Mucosa of descending colon (tissue), 3 donors: ENCODE measurements around the gene KLHL15. TPM values are rescaled to one million over a fixed set of nuclear protein-coding genes. Genes with fewer than 3 reads are reported as not detected.
"Not testable (repeated sequence)": the region's sequence is repeated elsewhere in the genome, so short reads cannot be mapped to it uniquely, and the experiment has no call there.

Experiments used
- ATAC-seq: fragments of 200-7000 bp; cut with Tn5 transposase; one replicate; pipeline ENCODE4 v1.9.1; 2020; ENCODE audit warnings: mild to moderate bottlenecking, moderate library complexity
- DNase-seq, 3 donors: peaks; one replicate each; pipeline ENCODE4 v3.0.0-alpha.2; 2020
- H3K36me3 ChIP-seq: fragments of 200-600 bp; one replicate; pipeline ENCODE4 v1.8.0; 2021; ENCODE audit warnings: low read depth, mild to moderate bottlenecking
- H3K4me1 ChIP-seq: fragments of 200-600 bp; one replicate; pipeline ENCODE4 v1.8.0; 2021; ENCODE audit warnings: low read depth, mild to moderate bottlenecking
- H3K4me3 ChIP-seq: fragments of 200-600 bp; one replicate; pipeline ENCODE4 v1.8.0; 2021; ENCODE audit warnings: mild to moderate bottlenecking
- H3K9me3 ChIP-seq: fragments of 200-600 bp; one replicate; pipeline ENCODE4 v1.8.0; 2021; ENCODE audit warnings: mild to moderate bottlenecking
- intact Hi-C, 2 donors: fragments of 100-400 bp; cut with DNase I in 1 of 2; cut with micrococcal nuclease in 1 of 2; formaldehyde crosslinking; loops; one replicate each; pipeline versions ENCODE4 v1.11.0 to v1.11.1; 2022; cut with DNase I, micrococcal nuclease
- long read RNA-seq, 2 donors: library from polyadenylated mRNA; unstranded; transcript quantifications; one replicate each; pipeline ENCODE4 v2.0.0, GENCODE V29; 2019 to 2021
- total RNA-seq, 3 donors: library from RNA; stranded (reverse); fragmentation: NEBNext Ultra II Directional in 2 of 3; extraction: Animal tissue kit (Norgen Biotek cat#: 25700) in 2 of 3; gene quantifications; one replicate each; pipeline versions ENCODE4 v1.2.1 to v1.2.4, GENCODE V29; 2021 to 2023
- TF ChIP-seq, protein P1 (sequence below): fragments of 200-600 bp; IDR thresholded peaks from one replicate; pipeline ENCODE4 v1.8.0; 2022; ENCODE audit warnings: antibody characterized with exemption, mild to moderate bottlenecking
- donor health status: DM: no; HTN: no; CAD: no; lungs with moderate emphysema.
- donor health status: DM: no; HTN: no; CAD: no.
- donor health status: DM: no; HTN: yes; CAD: no.

KLHL15 gene, protein sequence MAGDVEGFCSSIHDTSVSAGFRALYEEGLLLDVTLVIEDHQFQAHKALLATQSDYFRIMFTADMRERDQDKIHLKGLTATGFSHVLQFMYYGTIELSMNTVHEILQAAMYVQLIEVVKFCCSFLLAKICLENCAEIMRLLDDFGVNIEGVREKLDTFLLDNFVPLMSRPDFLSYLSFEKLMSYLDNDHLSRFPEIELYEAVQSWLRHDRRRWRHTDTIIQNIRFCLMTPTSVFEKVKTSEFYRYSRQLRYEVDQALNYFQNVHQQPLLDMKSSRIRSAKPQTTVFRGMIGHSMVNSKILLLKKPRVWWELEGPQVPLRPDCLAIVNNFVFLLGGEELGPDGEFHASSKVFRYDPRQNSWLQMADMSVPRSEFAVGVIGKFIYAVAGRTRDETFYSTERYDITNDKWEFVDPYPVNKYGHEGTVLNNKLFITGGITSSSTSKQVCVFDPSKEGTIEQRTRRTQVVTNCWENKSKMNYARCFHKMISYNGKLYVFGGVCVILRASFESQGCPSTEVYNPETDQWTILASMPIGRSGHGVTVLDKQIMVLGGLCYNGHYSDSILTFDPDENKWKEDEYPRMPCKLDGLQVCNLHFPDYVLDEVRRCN
- 1 to 10 TPM; 3.3 to 9.7 (median 3.4) TPM for total RNA-seq
- long read RNA-seq, donor 1, partial matches to known transcripts = 2 of 2 reads
- long read RNA-seq, donor 1, other reads (novel, unspliced or antisense) = 0 of 2 reads
- long read RNA-seq, donor 2 = 0 reads

DNA sequence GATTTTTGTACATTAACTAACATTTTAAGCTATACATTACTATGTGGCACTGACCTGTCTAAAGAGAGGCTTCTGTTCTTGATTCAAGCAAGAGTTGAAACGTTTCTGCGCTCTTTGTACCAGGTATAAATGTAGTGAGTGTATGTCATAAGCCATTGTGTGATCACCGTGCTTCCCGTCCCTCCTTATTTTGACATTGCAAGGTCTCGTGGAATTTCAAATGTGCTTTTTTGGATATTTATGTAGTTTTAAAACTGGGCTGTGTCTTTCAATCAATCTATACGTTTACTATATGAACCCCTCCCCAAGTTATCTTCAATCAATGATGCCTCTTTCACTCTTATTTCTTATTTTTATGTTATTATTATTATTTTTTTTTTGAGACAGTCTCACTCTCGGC is at the start of gene KLHL15:
Gene KLHL15 (minus strand): TSS at position 101 of the 400 bp plus-strand sequence. CDS start 20,493 bp downstream, outside the sequence.
- no peak for ATAC-seq
- intact Hi-C loops = no loop called here

DNA sequence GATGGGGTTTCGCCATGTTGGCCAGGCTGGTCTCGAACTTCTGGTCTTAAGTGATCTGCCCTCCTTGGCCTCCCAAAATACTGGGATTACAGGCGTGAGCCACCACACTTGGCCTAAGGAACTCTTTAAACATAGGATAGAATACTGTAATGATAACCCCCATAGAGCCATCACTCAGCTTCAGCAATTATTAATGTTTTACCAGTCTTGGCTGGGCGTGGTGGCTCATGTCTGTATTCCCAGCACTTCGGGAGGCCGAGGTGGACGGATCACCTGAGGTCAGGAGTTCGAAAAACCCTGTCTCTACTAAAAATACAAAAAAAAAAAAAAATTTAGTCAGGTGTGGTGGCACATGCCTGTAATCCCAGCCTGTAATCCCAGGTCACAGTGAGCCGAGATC is 42.9 kb upstream of the KLHL15 start:
- no peaks in the 10 kb centered on the region for H3K36me3 ChIP-seq
- intact Hi-C loops = no loop called here
- TF ChIP-seq, protein P1, sequence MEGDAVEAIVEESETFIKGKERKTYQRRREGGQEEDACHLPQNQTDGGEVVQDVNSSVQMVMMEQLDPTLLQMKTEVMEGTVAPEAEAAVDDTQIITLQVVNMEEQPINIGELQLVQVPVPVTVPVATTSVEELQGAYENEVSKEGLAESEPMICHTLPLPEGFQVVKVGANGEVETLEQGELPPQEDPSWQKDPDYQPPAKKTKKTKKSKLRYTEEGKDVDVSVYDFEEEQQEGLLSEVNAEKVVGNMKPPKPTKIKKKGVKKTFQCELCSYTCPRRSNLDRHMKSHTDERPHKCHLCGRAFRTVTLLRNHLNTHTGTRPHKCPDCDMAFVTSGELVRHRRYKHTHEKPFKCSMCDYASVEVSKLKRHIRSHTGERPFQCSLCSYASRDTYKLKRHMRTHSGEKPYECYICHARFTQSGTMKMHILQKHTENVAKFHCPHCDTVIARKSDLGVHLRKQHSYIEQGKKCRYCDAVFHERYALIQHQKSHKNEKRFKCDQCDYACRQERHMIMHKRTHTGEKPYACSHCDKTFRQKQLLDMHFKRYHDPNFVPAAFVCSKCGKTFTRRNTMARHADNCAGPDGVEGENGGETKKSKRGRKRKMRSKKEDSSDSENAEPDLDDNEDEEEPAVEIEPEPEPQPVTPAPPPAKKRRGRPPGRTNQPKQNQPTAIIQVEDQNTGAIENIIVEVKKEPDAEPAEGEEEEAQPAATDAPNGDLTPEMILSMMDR = no peak
- H3K4me3 ChIP-seq = no peak overlapping the region
- H3K4me1 ChIP-seq = no peaks in the 10 kb centered on the region
- ATAC-seq (no peak), DNase-seq (no peak)
- no peaks in the 10 kb centered on the region for H3K9me3 ChIP-seq

More for the DNA sequence above, at the start of gene KLHL15:
- Histone ChIP-seq H3K36me3 (no peaks in the 10 kb centered on the region), H3K4me1 (no peaks in the 10 kb centered on the region), H3K9me3 (no peaks in the 10 kb centered on the region), H3K4me3 (no peak within 1 kb of the TSS)
- DNase-seq = no peak
- TF ChIP-seq, protein P1 = no peak

DNA sequence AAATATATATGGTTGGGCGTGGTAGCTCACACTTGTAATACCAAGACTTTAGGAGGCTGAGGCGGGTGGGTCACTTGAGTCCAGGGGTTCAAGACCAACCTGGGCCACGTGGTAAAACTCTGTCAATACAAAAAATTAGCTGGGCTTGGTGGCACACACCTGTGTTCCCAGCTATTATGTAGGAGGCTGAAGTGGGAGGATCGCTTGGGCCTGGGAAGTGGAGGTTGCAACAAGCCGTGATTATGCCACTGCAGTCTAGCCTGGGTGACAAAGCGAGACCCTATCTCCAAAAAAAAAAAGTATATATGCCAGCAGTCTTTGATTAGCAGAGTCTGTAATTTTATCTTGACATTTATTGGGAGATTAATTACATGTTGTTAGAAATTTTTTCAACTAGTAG is 36.5 kb upstream of the KLHL15 start:
- TF ChIP-seq, protein P1 = no peak
- DNase-seq (no peak), ATAC-seq (no peak)
- H3K9me3 ChIP-seq = no peaks in the 10 kb centered on the region
- H3K4me1 ChIP-seq = no peaks in the 10 kb centered on the region
- H3K36me3 ChIP-seq = no peaks in the 10 kb centered on the region
- no peak overlapping the region for H3K4me3 ChIP-seq
- intact Hi-C loops = no loop called here

DNA sequence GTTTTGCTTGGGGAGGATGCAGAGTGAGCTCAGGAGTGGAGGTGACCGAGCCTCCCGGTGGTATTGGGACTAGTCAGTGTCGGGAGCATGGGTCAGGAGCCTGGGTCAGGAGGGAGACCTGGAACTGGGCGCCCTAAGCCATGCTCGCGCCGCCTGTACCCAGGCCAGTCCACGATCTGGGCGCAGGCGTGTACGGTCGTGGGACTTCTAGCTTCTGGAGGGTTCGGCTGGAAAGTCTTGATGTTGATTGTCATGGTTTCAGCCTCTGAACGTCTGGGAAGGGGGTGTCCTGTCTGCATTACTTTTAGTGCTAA is 28.0 kb upstream of the KLHL15 start:
- DNase-seq (no peak), ATAC-seq (peak; percentile 21)
- intact Hi-C loops = no loop called here

DNA sequence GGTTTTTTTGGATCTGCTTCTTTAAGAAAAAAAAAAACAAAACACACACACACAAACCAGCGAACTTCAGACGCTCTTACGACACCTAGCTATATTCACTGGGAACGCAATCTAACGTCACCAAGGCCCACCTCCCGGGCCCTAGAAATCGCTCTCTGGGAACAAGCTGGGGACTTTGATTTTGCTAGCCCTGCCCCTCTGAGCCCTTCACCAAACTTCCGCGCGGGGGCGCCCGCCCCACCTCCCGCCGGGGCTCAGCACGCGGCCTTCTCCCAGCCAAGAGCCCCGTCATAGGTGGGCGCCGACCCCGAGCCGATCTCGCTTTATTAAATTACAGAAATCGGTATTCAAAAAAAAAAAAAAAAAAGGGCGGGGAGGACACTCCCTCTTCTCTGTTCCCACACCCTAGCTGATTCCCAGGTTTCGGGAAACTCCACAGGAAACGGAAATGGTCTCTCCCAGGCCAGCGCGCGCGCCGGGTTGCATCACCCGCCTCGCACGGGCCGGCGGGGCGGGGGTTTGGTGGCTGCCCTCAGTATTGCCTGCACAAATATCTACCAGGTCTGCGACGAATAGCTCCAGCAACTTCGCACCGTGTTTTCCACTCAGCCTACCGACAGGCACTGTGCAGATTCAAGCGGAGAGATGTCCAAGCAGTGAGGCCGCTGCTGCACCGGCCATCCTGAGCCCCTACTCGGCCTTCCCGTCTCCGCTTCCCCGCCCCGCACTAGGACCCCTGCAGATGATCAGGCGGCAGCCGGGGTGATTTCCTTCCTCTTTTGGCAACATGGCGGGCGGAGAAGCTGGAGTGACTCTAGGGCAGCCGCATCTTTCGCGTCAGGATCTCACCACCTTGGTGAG is 27.4 kb upstream of the KLHL15 start, which contains the start of gene EIF2S3:
Gene EIF2S3 (plus strand): TSS at position 775 of the 861 bp plus-strand sequence. CDS start 13 bp downstream, at position 788.
- H3K4me3 ChIP-seq = peak within 1 kb of the TSS; percentile 57
- peaks cover 3% of the 10 kb centered on the region for H3K4me1 ChIP-seq
- H3K36me3 ChIP-seq = no peaks in the 10 kb centered on the region
- intact Hi-C loops = no loop called here
- ATAC-seq (peak; percentile 97), DNase-seq (peak; percentile 84 to 93 (median 87))
- TF ChIP-seq, protein P1 = peak; percentile 16
- no peaks in the 10 kb centered on the region for H3K9me3 ChIP-seq

More for the DNA sequence above, 28.0 kb upstream of the KLHL15 start:
- TF ChIP-seq, protein P1 = no peak
- no peaks in the 10 kb centered on the region for H3K36me3 ChIP-seq
- peaks cover 3% of the 10 kb centered on the region for H3K4me1 ChIP-seq
- H3K9me3 ChIP-seq = no peaks in the 10 kb centered on the region
- peak overlapping the region; percentile 57 for H3K4me3 ChIP-seq

DNA sequence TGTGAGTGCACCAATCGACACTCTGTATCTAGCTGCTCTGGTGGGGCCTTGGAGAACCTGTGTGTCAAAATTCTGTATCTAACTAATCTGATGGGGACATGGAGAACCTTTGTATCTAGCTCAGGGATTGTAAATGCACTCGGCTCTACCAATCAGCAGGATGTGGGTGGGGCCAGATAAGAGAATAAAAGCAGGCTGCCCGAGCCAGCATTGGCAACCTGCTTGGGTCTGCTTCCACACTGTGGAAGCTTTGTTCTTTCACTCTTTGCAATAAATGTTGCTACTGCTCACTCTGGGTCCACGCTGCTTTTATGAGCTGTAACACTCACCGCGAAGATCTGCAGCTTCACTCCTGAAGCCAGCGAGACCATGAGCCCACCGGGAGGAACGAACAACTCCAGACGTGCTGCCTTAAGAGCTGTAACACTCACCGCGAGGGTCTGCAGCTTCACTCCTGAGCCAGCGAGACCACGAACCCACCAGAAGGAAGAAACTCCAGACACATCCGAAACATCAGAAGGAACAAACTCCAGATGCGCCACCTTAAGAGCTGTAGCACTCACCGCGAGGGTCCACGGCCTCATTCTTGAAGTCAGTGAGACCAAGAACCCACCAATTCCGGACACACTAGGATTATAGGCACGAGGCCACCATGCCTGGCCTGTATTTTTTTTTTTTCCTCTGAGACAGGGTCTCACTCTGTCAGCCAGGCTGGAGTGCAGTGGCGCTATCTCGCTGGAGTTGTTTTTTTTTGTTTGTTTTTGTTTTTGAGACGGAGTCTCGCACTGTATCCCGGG is 23.7 kb upstream of the KLHL15 start:
- peak in 2 of 3 donors; percentile 24 to 25 for DNase-seq
- H3K9me3 ChIP-seq, H3K4me3 ChIP-seq, ATAC-seq, H3K4me1 ChIP-seq, H3K36me3 ChIP-seq, intact Hi-C loops: not testable (repeated sequence)

DNA sequence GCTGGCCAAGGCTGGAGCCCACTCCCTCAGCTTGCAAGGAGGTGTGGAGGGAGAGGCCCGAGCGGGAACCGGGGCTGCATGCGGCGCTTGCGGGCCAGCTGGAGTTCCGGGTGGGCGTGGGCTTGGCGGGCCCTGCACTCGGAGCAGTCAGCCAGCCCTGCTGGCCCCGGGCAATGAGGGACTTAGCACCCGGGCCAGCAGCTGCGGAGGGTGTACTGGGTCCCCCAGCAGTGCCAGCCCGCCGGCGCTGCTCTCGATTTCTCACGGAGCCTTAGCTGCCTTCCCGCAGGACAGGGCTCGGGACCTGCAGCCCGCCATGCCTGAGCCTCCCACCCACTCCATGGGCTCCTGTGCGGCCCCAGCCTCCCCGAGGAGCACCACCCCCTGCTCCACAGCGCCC is 22.7 kb upstream of the KLHL15 start:
- H3K9me3 ChIP-seq, H3K4me3 ChIP-seq, DNase-seq, ATAC-seq, intact Hi-C loops, H3K36me3 ChIP-seq, H3K4me1 ChIP-seq: not testable (repeated sequence)
